Activated CD4-positive, alpha-beta T cell treated with anti-CD3 and anti-CD28 coated beads, Interleukin-2, Interleukin-6, amounts not matched to agents 100 ng/mL and 50 ng/mL, durations not matched to agents 16 hours and 8 hours (primary cell): ENCODE measurements around the gene RBM47.
"Not testable (repeated sequence)": the region's sequence is repeated elsewhere in the genome, so short reads cannot be mapped to it uniquely, and the experiment has no call there.

Experiments used
- DNase-seq: peaks from one replicate; pipeline ENCODE4 v3.0.0-alpha.2; 2020

RBM47 gene

GRCh38 chr4:40525752-40526598, 103.7 kb downstream of the RBM47 start:
- no peak for DNase-seq

GRCh38 chr4:40524366-40525041, 105.2 kb downstream of the RBM47 start:
- no peak for DNase-seq

DNA sequence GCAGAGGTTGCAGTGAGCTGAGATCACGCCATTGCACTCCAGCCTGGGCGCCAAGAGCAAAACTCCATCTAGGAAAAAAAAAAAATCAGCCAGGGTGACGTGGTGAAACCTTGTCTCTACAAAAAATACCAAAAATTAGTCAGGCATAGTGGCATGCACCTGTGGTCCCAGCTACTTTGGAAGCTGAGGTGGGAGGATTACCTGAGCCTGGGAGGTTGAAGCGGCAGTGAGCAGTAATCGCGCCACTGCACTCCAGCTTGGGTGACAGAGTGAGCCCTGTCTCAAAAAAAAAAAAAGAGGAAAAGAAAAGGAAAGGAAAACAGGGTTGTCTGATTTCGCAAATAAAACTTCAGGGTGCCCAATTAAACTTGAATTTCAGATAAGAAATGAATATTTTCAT, 106.1 kb downstream of the RBM47 start:
- no peak for DNase-seq

GRCh38 chr4:40521957-40522356, 107.7 kb downstream of the RBM47 start:
- DNase-seq = no peak

DNA sequence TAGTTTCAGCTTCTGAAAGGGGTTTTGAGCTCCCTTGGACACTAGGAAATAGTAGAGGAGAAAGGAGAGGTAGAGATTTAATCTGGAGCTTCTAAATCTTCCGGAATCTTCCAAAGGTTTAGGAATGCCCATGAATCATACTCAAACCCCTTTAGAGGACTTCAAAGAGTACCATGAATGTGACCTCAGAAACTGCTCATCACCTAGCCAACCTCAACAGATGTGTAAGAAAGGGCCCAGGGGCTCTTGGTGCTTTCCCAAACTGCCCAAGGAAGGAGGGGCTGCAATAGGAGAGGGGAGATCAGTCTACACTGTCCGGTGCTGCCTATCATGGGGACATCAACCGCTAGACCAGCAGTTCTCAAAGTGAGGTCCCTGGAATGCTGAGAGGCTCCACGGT, 109.1 kb downstream of the RBM47 start:
- DNase-seq = no peak

DNA sequence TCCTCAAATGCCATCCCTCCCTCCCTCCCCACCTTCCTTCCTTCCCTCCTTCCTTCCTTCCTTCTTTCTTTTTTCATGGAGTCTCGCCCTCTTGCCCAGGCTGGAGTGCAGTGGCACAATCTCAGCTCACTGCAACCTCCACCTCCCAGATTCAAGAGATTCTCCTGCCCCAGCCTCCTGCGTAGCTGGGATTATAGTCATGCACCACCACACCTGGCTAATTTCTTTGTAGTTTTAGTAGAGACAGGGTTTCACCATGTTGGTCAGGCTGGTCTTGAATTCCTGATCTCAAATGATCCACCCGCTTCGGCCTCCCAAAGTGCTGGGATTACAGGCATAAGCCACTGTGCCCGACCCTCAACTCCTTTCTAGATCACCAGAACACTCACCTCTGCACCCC, 112.6 kb downstream of the RBM47 start:
- DNase-seq = not testable (repeated sequence)

DNA sequence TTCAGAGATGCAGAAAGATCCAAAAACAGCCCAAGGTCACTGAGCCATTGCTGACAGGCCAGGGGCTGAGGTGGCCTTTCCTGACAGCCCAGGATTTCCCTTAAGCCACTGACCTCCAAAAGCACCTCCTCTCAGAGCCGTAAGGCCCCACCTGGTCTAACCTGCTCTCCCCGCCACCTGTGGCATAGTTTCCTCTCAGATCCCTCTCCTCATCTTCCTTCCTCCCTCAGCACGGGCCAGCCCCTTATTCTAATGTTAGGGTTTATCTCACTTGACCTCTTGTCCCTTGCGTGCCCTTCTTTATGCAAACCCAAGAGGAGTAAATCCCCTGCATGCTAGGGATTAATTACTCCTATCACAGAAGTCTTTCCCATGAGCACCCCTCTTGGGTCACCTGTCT, 113.0 kb downstream of the RBM47 start:
- DNase-seq = no peak

- DNase-seq = no peak
Observed at GRCh38 chr4:40515398-40516293, 114.0 kb downstream of the RBM47 start.

DNA sequence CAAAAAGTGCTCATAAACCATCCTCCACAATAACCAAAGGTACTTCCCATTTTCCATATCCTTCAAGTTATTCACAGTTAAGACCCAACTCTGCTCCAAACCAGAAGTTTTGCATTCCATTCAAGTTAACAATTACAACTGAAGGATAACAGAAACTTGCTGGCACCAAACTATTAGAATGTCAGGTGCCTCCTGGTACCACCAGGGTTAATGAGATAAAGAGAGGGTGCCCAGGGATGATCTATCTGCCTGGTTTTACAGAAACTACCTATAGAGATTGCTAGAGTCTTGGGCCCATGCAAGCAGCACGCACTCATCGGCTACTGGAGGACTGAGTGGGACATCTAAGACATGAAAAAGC, 114.6 kb downstream of the RBM47 start:
- DNase-seq = no peak

- DNase-seq = no peak
Observed at GRCh38 chr4:40514497-40514951, 115.1 kb downstream of the RBM47 start.

- DNase-seq = no peak
Observed at GRCh38 chr4:40511036-40511614, 118.5 kb downstream of the RBM47 start.

- DNase-seq = no peak
Observed at GRCh38 chr4:40507977-40508376, 121.7 kb downstream of the RBM47 start.

GRCh38 chr4:40506492-40506891, 123.2 kb downstream of the RBM47 start:
- DNase-seq = no peak

DNA sequence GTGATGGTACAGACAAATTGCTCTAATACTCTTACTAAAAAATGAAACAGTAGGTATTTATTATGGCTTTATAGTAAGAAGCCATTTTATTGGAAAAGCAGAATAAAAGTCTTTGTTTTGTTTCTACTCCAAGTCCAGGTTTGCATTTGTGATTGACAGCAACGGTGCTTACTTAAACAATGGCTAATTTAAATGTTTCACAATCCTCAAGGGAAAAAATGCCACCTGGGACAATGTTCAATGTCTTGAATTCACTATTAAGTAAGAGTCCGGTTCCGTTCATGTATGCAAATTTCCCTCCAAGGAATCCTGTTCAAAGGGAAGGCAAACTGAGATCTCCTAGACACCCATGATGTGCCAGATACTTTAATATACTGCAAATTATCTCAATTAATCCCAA, 123.6 kb downstream of the RBM47 start:
- DNase-seq = no peak

- peak; percentile 31 for DNase-seq
Observed at GRCh38 chr4:40502934-40503333, 126.7 kb downstream of the RBM47 start.

DNA sequence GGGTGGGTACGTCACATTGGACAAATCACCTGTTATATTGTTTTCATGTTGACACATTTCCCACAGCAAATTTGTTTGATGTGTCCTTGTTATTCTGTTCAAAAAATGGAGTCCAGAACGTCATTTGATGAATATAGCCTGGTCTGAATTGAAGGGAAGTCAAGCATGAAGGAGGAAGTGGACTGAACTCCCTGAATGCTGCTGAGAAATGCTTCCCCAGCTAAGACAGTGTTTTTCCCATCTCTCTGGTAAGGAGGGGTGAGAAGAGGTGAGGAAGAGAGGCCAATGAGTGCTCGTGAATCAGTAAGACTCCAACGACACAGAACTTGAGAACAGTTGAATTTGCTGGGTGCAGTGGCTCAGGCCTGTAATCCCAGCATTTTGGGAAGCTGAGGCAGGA, 127.4 kb downstream of the RBM47 start:
- DNase-seq = no peak

DNA sequence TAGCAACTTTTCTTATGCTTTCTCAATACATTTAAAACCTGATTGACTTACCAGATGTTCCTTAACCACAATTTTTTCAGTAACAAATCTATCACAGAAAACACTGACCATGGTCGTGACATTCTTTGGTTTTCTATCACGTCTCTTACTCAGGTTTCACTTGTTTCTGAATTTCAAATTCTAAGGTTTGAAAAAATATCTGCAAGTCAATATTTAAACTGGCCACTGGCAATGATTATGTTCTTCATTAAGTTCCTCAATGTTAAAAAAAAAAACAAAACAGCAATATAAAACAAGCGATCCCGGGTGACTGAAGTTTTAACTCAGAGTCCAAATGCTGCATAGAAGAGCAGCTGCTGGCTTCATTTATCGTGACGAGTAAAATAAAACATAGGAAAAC, 128.9 kb downstream of the RBM47 start:
- DNase-seq = no peak

DNA sequence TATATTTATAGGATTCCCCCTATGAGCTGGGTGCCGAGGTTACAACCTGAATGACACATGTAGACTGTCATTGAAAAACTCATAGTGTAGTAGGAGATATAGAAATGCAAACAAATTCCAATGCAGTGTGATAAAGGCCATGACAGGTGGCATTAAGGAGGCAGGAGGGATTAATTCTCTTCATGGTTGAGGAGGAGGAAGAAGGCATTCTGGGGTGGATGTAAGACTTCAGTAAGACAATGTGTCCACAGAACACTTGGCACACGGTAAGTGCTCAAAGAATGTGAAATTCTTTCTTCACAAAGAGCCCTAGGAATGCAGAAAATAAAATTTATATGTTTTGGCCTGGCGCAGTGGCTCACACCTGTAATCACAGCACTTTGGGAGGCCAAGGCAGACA, 136.5 kb downstream of the RBM47 start:
- DNase-seq = no peak

DNA sequence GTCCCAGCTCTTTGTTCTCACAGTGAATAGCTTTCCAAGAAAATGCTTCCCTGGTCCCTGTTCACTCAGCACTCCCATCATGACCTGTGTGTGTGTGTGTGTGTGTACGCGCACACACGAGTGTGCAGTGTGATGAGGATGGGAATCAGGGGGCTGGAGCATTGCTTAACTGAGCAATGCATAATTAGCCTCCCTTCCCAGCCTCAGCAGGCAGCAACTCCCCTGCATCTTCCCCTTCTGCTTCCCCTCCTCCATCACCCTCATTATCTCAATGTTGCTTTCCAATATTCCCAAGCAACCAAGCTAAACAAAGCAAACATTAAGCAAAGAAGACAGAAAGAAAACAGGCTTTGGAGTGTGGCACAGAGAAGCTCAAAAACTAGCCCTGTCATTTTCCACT, 137.0 kb downstream of the RBM47 start:
- no peak for DNase-seq

- no peak for DNase-seq
Observed at GRCh38 chr4:40490481-40490880, 139.2 kb downstream of the RBM47 start.

GRCh38 chr4:40489961-40490360, 139.7 kb downstream of the RBM47 start:
- DNase-seq = no peak

GRCh38 chr4:40486534-40486933, 143.1 kb downstream of the RBM47 start:
- DNase-seq = no peak
